Naive B cell (primary cell): Measurements from ENCODE around the gene RFLNA. TPM values are rescaled to one million over a fixed set of nuclear protein-coding genes. Genes with fewer than 3 reads are reported as not detected.

Experiments
- ATAC-seq, 2 donors: fragments of 150-1000 bp; cut with Tn5 transposase; 2 replicates each; pipeline ENCODE4 v1.10.0; 2021; ENCODE audit warnings: low read depth in 2 of 2, mild to moderate bottlenecking in 2 of 2, moderate library complexity in 2 of 2
- DNase-seq: peaks from one replicate; pipeline ENCODE4 v3.0.0; 2022
- H3K27ac Mint-ChIP-seq, 6 donors: one replicate each; pipeline ENCODE4 v1.8.0; 2020 to 2022; ENCODE audit warnings: mild to moderate bottlenecking in 6 of 6, mixed read lengths in 6 of 6, moderate library complexity in 5 of 6, inconsistent platforms in 2 of 6
- H3K27me3 Mint-ChIP-seq, 3 donors: one replicate each; pipeline ENCODE4 v1.8.0; 2021 to 2022; ENCODE audit warnings: mixed read lengths in 3 of 3, mild to moderate bottlenecking in 1 of 3
- H3K36me3 Mint-ChIP-seq, 2 donors: one replicate each; pipeline ENCODE4 v1.8.0; 2020 to 2022; ENCODE audit warnings: mixed read lengths in 2 of 2, inconsistent platforms in 1 of 2, mild to moderate bottlenecking in 1 of 2
- H3K4me1 Mint-ChIP-seq, 3 donors: one replicate each; pipeline ENCODE4 v1.8.0; 2020 to 2022; ENCODE audit warnings: mixed read lengths in 3 of 3, inconsistent platforms in 1 of 3, mild to moderate bottlenecking in 1 of 3, moderate library complexity in 1 of 3
- H3K4me3 Mint-ChIP-seq, 8 donors: one replicate each; pipeline ENCODE4 v1.8.0; 2020 to 2022; ENCODE audit warnings: mild to moderate bottlenecking in 8 of 8, mixed read lengths in 8 of 8, moderate library complexity in 8 of 8, inconsistent platforms in 2 of 8
- H3K9me3 Mint-ChIP-seq, 7 donors: one replicate each; pipeline ENCODE4 v1.8.0; 2020 to 2022; ENCODE audit warnings: mixed read lengths in 7 of 7, mild to moderate bottlenecking in 5 of 7, inconsistent platforms in 2 of 7, moderate library complexity in 1 of 7
- polyA plus RNA-seq, 6 donors: library from polyadenylated mRNA; unstranded; fragments of 300-500 nt; fragmentation: Illumina TruSeq; gene quantifications; one replicate each; pipeline ENCODE4 v1.2.3, GENCODE V29; 2021; ENCODE audit warnings: low read depth in 6 of 6

The RFLNA gene
- polyA plus RNA-seq, 6 donors from 2014 or later: 0.22 TPM; not detected in 5

DNA sequence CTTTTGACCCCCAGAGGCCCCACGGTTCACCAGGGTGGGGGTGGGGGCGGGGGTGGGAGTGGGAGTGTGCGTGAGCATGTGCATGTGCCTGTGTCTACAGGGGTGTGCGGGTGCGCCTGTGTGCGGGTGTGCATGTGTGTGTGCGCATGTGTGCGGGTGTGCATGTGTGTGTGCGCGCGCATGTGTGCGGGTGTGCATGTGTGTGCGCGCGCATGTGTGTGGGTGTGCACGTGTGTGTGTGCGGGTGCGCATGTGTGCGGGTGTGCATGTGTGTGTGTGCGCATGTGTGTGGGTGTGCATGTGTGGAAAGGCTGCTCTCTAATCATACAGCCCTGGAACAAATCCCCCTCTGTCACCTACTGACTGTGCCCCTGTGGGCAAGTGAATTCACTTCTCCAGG is 38.8 kb downstream of the RFLNA start:
- ATAC-seq: no peak
- Mint-ChIP-seq H3K27me3 (no peaks in the 10 kb centered on the region), H3K9me3 (no peaks in the 10 kb centered on the region), H3K4me3 (no peak overlapping the region), H3K4me1 (peaks cover 0 to 4% (median 0%) of the 10 kb centered on the region in 3 donors), H3K27ac (no peak overlapping the region), H3K36me3 (peaks cover 7 to 22% of the 10 kb centered on the region in 2 donors)
- no peak for DNase-seq

DNA sequence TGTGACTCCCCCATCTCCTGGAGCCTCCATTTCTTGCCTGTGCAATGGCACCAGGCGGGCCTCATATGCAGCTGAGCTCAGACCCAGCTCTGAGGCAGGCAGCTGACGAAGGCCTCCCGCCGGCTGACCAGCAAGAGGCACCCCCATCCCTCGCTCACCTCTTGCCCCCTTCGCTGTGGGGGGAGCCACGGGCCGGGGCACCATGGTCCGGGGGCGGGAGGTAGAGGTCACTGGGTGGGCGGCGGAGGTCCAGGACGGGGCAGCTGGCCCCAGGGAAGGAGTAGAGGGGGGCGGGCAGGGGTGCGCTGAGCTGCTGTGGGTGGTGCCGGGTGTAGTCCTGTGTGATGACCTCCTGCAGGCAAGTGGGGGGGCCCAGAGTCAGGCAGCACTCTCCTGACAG is 39.4 kb downstream of the RFLNA start:
- no peak overlapping the region for H3K4me3 Mint-ChIP-seq
- no peak for ATAC-seq
- no peaks in the 10 kb centered on the region for H3K27me3 Mint-ChIP-seq
- peaks cover 0 to 4% (median 0%) of the 10 kb centered on the region in 3 donors for H3K4me1 Mint-ChIP-seq
- H3K27ac Mint-ChIP-seq: no peak overlapping the region
- H3K9me3 Mint-ChIP-seq: no peaks in the 10 kb centered on the region
- no peak for DNase-seq
- peaks cover 7 to 22% of the 10 kb centered on the region in 2 donors for H3K36me3 Mint-ChIP-seq

DNA sequence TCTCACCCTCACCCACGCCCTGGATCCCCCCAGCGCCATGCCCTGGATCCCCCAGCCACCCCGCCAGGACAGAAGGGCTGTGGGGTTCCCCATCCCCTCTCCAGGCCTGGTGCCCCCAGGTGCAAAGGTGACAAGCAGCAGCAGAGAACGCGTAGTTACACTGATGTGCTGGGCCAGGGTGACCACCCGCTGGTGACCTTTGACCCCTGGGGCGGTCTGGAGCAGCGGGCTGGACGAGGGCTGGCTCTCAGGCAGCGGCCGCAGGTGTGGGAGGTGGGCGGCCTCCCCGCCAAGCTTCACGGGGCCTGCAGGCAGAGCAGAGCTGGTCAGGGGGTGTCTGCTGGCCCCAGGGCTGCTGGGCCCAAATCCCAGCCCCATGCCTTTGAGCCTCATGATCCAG is 40.1 kb downstream of the RFLNA start:
- H3K4me3 Mint-ChIP-seq: no peak overlapping the region
- no peak for DNase-seq
- no peaks in the 10 kb centered on the region for H3K27me3 Mint-ChIP-seq
- peaks cover 0 to 4% (median 0%) of the 10 kb centered on the region in 3 donors for H3K4me1 Mint-ChIP-seq
- H3K36me3 Mint-ChIP-seq: peaks cover 4 to 22% of the 10 kb centered on the region in 2 donors
- ATAC-seq: no peak
- no peak overlapping the region for H3K27ac Mint-ChIP-seq
- no peaks in the 10 kb centered on the region for H3K9me3 Mint-ChIP-seq

DNA sequence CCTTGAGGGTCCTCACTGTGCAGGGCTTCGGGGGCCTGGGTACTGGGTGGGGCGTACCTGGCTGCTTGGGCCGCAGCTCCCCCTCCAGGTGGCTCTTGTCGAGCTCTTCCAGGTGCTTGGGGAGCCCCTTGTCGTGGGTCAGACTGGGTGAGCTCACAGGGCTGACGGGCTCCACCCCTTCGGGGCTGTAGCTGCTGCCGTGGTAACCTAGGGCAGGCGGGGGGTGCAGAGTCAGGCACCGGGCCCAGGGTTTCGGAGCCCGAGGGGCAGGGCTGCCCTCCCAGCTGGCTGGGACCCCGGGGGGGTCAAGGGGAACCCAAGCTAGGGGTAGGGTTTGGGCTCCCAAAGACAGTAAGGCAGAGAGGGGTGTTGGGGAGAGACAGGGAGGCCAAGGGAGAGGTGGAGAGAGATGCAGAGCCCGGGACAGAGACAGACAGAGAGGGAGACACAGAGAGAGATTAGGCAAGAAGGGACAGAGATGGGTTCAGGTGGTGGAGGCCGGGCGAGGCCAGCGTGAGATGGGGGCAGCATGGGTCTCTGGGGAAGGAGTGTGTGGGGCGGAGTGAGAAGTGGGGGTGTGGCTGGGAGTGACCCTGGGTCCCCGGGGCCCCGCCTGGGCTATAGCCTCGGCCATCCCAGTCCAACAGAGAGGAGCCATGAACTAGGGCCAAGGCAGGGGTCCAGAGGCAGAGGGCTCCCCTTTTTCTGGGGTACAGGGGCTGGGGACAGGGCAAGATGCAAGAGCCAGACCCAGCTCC is 40.7 kb downstream of the RFLNA start:
- Mint-ChIP-seq H3K36me3 (peaks cover 0 to 26% of the 10 kb centered on the region in 2 donors), H3K27ac (no peak overlapping the region), H3K9me3 (no peaks in the 10 kb centered on the region), H3K27me3 (no peaks in the 10 kb centered on the region), H3K4me1 (peaks cover 0 to 4% (median 0%) of the 10 kb centered on the region in 3 donors), H3K4me3 (no peak overlapping the region)
- ATAC-seq: no peak
- DNase-seq: no peak

DNA sequence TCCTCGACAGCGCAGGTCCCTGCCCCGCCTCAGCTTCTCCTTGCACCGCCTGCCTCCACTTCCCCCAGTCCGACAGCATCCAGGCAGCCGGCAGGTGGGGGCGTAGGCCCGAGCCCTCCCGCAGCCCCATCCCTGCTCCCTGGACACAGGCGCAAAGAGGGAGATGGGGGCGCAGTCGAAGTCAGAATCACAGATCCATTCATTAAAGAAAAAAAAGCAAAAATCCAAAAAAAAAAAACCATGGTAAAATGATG is 41.2 kb downstream of the RFLNA start:
- DNase-seq (no peak), ATAC-seq (no peak)
- H3K27me3 Mint-ChIP-seq: no peaks in the 10 kb centered on the region
- peaks cover 0 to 7% (median 0%) of the 10 kb centered on the region in 3 donors for H3K4me1 Mint-ChIP-seq
- peaks cover 0 to 31% of the 10 kb centered on the region in 2 donors for H3K36me3 Mint-ChIP-seq
- peak overlapping the region in 2 of 6 donors; percentile 75 to 92 for H3K27ac Mint-ChIP-seq
- H3K9me3 Mint-ChIP-seq: no peaks in the 10 kb centered on the region
- H3K4me3 Mint-ChIP-seq: no peak overlapping the region

DNA sequence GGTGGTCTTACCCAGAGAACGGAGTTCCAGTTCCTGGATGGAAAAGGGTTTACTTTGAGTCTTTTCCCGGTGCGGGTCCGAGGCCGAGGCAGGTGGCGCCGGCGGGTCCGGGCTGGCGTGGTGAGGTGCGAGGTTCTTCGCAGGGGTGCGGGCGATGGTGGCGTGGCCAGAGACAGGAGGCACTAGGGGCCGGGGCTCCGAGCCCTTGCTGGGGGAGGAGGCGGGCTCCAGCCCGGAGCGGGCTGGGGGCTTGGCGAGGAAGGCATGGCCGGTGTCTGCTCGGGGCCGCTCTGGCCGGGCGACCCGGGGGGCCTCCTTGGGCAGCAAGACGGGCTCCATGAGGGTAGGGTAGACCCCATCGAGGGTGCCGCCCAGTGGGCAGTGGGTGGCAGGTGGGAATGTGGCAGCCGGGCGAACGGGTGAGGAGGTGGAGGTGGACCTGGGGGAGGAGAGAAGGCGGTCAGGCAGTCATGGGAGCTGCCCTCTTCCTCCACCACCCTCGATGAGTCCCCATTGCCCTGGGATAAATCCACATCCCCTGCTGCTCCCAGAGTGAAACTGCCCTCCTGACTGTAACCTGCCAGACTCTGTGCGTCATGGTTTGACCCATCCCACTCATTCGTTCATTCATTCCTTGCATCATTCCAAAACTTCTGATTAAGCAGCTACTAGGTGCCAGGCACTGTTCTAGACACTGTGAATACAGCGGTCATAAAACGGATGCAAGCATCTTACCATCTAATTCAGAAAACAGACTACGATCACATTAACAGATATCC is 42.0 kb downstream of the RFLNA start:
- no peak for ATAC-seq

DNA sequence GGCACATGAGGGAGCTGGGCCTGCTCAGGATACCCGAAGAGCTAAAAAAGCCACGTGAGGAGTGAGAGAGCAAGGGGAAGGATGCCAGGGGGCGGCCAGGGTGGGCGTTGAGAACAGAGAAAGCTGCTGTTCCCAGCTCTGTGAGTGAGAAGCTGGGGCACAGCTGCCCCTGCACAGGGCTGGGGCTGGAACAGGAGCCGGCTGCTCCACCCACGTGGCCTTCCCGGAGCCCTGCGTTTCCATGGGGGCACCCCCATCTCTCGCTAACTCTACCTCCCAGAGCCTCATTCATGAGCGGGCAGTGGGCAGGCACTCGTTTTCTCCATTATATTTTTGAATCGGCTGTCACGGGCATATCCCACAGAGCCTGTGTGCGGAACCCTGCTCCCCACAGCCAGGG is 42.7 kb downstream of the RFLNA start:
- Mint-ChIP-seq H3K36me3 (peaks cover 1 to 32% of the 10 kb centered on the region in 2 donors), H3K27ac (no peak overlapping the region), H3K9me3 (no peaks in the 10 kb centered on the region), H3K4me3 (no peak overlapping the region), H3K4me1 (peaks cover 0 to 7% (median 0%) of the 10 kb centered on the region in 3 donors), H3K27me3 (no peaks in the 10 kb centered on the region)
- DNase-seq: no peak
- no peak for ATAC-seq

More for the DNA sequence above, 42.0 kb downstream of the RFLNA start:
- H3K27ac Mint-ChIP-seq: no peak overlapping the region
- no peaks in the 10 kb centered on the region for H3K9me3 Mint-ChIP-seq
- DNase-seq: no peak
- peaks cover 0 to 7% (median 0%) of the 10 kb centered on the region in 3 donors for H3K4me1 Mint-ChIP-seq
- peaks cover 0 to 32% of the 10 kb centered on the region in 2 donors for H3K36me3 Mint-ChIP-seq
- no peaks in the 10 kb centered on the region for H3K27me3 Mint-ChIP-seq
- no peak overlapping the region for H3K4me3 Mint-ChIP-seq

DNA sequence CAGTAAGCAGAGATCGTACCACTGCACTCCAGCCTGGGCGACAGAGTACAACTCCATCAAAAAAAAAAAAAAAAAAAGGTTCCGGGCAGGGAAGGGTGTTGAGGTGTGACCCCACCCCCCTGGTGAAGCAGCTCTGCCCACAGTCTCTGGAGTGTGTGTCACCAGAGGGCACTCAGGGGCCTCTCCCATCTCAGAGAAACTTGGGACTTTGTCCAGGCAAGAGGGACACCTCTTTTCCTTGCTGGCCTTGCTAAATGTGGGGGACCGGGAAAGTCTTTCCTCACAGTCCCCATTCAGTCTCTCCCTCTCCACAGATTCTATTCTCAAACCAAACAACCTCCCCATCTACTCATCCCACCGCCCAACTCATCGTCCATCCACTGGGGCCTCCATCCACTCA is 43.6 kb downstream of the RFLNA start:
- Mint-ChIP-seq H3K9me3 (no peaks in the 10 kb centered on the region), H3K4me3 (no peak overlapping the region), H3K4me1 (peaks cover 0 to 7% (median 0%) of the 10 kb centered on the region in 3 donors), H3K27ac (peak overlapping the region in 1 of 6 donors; percentile 89), H3K36me3 (peaks cover 9 to 33% of the 10 kb centered on the region in 2 donors), H3K27me3 (no peaks in the 10 kb centered on the region)
- ATAC-seq (no peak), DNase-seq (no peak)

DNA sequence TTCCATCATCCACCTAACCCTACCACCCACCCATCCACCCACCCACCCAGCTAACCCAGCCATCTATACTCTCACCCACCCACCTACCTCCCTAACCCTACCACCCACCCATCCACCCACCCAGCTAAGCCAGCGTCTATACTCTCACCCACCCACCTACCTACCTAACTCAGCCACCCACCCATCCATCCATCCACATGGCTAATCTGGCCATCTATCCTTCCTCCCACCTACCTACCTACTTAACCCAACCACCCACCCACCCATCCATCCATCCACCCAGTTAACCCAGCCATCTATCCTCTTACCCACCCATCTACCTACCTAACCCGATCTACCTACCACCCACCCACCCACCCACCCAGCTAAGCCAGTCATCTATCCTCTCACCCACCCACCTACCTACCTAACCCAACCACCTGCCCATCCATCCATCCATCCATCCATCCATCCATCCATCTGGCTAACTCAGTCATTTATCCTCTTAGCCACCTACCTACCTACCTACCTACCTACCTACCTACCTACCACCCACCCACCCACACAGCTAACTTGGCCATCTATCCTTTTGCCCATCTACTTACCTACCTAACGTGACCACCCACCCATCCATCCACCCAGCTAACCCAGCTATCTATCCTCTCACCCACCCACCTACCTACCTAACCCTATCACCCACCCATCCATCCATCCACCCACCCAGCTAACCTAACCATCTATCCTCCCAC is 44.1 kb downstream of the RFLNA start:
- Mint-ChIP-seq H3K36me3 (peaks cover 9 to 39% of the 10 kb centered on the region in 2 donors), H3K9me3 (no peaks in the 10 kb centered on the region), H3K4me3 (no peak overlapping the region), H3K4me1 (peaks cover 0 to 11% (median 0%) of the 10 kb centered on the region in 3 donors), H3K27ac (peak overlapping the region in 3 of 6 donors; percentile 18 to 89 (median 56)), H3K27me3 (no peaks in the 10 kb centered on the region)
- no peak for DNase-seq
- no peak for ATAC-seq

DNA sequence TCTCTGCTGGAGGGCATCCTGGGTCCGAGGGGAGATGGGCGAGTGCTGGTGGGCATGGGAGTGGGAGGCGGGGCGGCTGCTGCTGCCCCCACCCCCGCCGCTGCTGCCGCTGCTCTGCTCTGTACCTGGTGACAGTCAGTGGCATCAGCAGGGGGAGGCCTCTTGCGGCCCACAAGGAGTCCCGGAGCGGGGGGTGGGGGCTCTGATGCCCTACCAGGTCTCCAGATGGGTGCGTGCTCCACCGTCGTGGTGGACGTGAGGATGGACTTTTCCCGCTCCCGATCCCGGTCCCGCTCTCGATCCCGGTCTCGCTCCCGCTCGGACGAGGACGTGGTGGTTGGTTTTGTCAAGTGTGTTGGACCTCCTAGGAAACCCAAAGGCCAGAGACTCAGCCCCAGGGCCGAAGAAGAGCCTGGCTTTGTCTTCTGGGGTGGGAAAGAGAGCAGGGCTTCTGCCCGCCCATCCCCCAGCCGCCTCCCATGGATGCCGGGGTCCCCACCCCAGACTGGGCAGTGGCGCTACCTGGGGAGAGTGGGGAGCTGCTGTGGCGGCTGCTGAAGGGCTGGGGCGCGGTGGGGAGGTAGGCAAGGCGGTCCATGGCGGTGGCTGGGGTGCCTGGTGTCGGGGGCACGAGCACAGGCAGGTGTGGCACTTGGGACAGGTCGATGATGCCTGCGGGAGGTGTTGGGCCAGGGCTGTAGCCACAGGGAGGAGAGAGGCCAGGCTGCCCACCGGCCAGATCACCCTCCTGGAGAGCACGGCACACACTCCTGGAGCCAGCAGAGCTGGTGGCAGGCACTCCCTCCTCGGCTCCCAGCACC is 45.4 kb downstream of the RFLNA start:
- H3K36me3 Mint-ChIP-seq: peaks cover 9 to 44% of the 10 kb centered on the region in 2 donors
- DNase-seq: no peak
- no peak for ATAC-seq
- H3K4me1 Mint-ChIP-seq: peaks cover 0 to 13% (median 0%) of the 10 kb centered on the region in 3 donors
- peak overlapping the region in 1 of 6 donors; percentile 31 for H3K27ac Mint-ChIP-seq
- H3K9me3 Mint-ChIP-seq: no peaks in the 10 kb centered on the region
- H3K27me3 Mint-ChIP-seq: no peaks in the 10 kb centered on the region
- no peak overlapping the region for H3K4me3 Mint-ChIP-seq

DNA sequence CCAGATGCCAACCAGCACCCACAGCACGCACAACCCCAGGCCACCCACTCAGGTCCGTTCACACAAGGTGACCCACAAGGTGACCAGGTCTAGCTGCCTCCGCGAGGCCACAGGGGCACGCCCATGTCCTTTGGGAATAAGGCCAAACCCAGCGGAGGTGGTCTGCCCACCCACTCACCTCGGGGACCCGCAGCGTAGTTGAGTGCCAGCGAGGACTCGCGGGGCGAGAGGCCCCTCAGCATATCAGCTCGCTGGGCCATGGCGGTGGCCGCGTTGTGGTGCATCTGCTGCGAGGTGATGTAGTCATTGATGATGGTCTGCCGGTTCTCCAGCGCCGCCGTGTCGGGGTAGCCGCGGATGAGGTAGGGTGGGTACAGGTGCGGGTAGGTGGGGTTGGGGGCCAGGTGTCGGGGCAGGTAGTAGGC is 46.8 kb downstream of the RFLNA start:
- H3K9me3 Mint-ChIP-seq: no peaks in the 10 kb centered on the region
- DNase-seq: no peak
- ATAC-seq: no peak
- H3K36me3 Mint-ChIP-seq: peaks cover 9 to 31% of the 10 kb centered on the region in 2 donors
- H3K27ac Mint-ChIP-seq: peak overlapping the region in 1 of 6 donors; percentile 47
- peaks cover 0 to 13% (median 0%) of the 10 kb centered on the region in 3 donors for H3K4me1 Mint-ChIP-seq
- no peak overlapping the region for H3K4me3 Mint-ChIP-seq
- H3K27me3 Mint-ChIP-seq: no peaks in the 10 kb centered on the region

DNA sequence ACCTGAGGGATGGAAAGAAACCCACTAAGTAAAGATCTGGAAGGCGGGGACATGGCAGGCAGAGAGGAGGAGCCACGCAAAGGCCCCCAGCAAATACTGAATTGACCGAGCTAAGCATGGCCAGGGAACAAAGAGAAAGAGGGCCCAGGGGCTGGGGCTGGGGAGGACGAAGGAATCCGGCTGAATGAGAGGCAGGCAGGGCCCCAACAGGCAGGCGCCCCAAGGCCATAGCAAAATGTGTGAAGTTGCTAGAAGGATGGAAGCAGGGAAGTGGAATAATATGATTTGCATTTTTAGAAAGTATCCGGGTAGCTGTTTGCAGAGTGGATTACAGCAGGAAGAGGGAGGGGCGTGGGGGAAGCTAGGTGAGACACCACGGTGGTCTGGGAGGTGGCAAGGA is 49.1 kb downstream of the RFLNA start:
- ATAC-seq (no peak), DNase-seq (no peak)
- H3K27me3 Mint-ChIP-seq: no peaks in the 10 kb centered on the region
- H3K4me1 Mint-ChIP-seq: peaks cover 0 to 9% (median 0%) of the 10 kb centered on the region in 3 donors
- H3K27ac Mint-ChIP-seq: peak overlapping the region in 2 of 6 donors; percentile 25 to 83
- no peak overlapping the region for H3K4me3 Mint-ChIP-seq
- peaks cover 9 to 22% of the 10 kb centered on the region in 2 donors for H3K36me3 Mint-ChIP-seq
- H3K9me3 Mint-ChIP-seq: no peaks in the 10 kb centered on the region

DNA sequence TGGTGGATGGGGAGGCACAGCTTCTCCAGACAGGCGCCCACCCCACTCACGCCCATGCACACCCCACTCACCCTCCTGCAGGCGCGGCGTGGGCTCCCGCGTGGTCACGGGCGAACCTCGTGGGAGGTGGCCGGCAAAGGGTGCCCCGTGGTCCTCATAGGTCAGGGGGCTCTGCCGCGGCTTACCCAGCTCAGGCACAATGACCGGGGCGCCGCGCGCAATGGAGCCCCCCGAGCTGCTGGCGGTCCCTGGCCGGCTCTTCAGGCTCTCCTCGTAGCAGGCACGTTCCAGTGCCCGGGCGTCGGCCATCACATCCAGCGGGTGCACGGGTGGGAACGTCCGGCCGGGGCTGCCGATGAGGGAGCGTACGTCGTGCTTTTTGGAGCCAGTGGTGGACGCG is 49.6 kb downstream of the RFLNA start:
- DNase-seq: no peak
- Mint-ChIP-seq H3K36me3 (peaks cover 9 to 22% of the 10 kb centered on the region in 2 donors), H3K9me3 (no peaks in the 10 kb centered on the region), H3K27me3 (no peaks in the 10 kb centered on the region), H3K27ac (peak overlapping the region in 1 of 6 donors; percentile 25), H3K4me1 (peaks cover 0 to 9% (median 0%) of the 10 kb centered on the region in 3 donors), H3K4me3 (no peak overlapping the region)
- no peak for ATAC-seq
